ENCODE results near the gene LAMA2.

- no peak for TF ChIP-seq CTCF (IDR thresholded peaks at IDR 0.05)
- TF ChIP-seq EP300 (IDR thresholded peaks at IDR 0.05): no peak
- no peak for TF ChIP-seq POLR2AphosphoS5 (IDR thresholded peaks at IDR 0.05)
- no peak for TF ChIP-seq POLR2A (IDR thresholded peaks at IDR 0.05)
Observed at GRCh38 chr6:129508477-129509145, 625.7 kb downstream of the LAMA2 start.

Data from suprapubic skin (tissue), 4 donors.